ENCODE results near the gene SYNE2. TPM values are rescaled to one million over a fixed set of nuclear protein-coding genes. Genes with fewer than 3 reads are reported as not detected.
A peak's percentile ranks its signal among the peaks of the same experiment; 100 is the strongest.

The SYNE2 gene
- total RNA-seq, 1 experiment from 2014 or later: 25.9 TPM

GRCh38 chr14:64059454-64060198 lies 206.8 kb downstream of the SYNE2 start:
- Histone ChIP-seq H3K9ac (ENCODE audit: low read length) (no peak overlapping the region), H2AFZ (ENCODE audit: low read length) (no peak overlapping the region), H3K36me3 (ENCODE audit: insufficient read depth, low read length) (no peaks in the 10 kb centered on the region), H3K27me3 (ENCODE audit: low read length) (no peaks in the 10 kb centered on the region), H3K4me3 (ENCODE audit: low read length) (no peak overlapping the region), H3K27ac (ENCODE audit: low read length) (no peak overlapping the region), H3K9me2 (replicated peaks; ENCODE audit: insufficient read depth, low read length) (no peaks in the 10 kb centered on the region), H4K20me1 (ENCODE audit: insufficient read depth, low read depth, low read length) (no peaks in the 10 kb centered on the region), H3K79me2 (ENCODE audit: low read length) (no peaks in the 10 kb centered on the region), H3K9me3 (ENCODE audit: low read length) (no peaks in the 10 kb centered on the region), H3K4me2 (ENCODE audit: low read depth, low read length, poor library complexity, severe bottlenecking) (no peak overlapping the region), H3K4me1 (ENCODE audit: low read length) (peaks cover 29% of the 10 kb centered on the region)
- DNase-seq: no peak

DNA sequence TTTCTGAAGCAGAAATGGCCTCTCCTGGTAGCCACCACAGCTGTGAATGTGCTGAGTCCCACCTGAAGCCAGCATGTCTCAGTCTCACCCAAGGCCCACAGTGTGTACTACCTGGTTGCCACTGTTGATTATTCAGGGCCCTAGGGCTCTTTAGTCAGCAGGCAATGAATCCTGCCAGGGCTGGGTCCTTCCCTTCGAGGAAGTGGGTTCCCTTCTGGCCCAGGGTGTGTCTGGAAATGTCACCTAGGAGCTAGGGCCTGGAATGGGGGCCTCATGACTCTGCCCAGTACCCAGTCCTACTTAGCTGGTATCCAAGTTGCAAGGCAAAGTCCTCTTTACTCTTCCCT lies 207.4 kb downstream of the SYNE2 start:
- Histone ChIP-seq H3K4me1 (ENCODE audit: low read length) (peaks cover 29% of the 10 kb centered on the region), H4K20me1 (ENCODE audit: insufficient read depth, low read depth, low read length) (no peaks in the 10 kb centered on the region), H3K27ac (ENCODE audit: low read length) (no peak overlapping the region), H2AFZ (ENCODE audit: low read length) (no peak overlapping the region), H3K9ac (ENCODE audit: low read length) (no peak overlapping the region), H3K4me3 (ENCODE audit: low read length) (no peak overlapping the region), H3K27me3 (ENCODE audit: low read length) (no peaks in the 10 kb centered on the region), H3K79me2 (ENCODE audit: low read length) (no peaks in the 10 kb centered on the region), H3K9me2 (replicated peaks; ENCODE audit: insufficient read depth, low read length) (no peaks in the 10 kb centered on the region), H3K4me2 (ENCODE audit: low read depth, low read length, poor library complexity, severe bottlenecking) (no peak overlapping the region), H3K9me3 (ENCODE audit: low read length) (no peaks in the 10 kb centered on the region), H3K36me3 (ENCODE audit: insufficient read depth, low read length) (no peaks in the 10 kb centered on the region)
- DNase-seq: no peak

- peaks cover 29% of the 10 kb centered on the region for H3K4me1 ChIP-seq (ENCODE audit: low read length)
- no peaks in the 10 kb centered on the region for H3K9me2 ChIP-seq (replicated peaks; ENCODE audit: insufficient read depth, low read length)
- H2AFZ ChIP-seq (ENCODE audit: low read length): peak overlapping the region; percentile 17; the same call in 1 of the 2 replicates
- H4K20me1 ChIP-seq (ENCODE audit: insufficient read depth, low read depth, low read length): no peaks in the 10 kb centered on the region
- no peak overlapping the region for H3K4me3 ChIP-seq (ENCODE audit: low read length)
- no peaks in the 10 kb centered on the region for H3K36me3 ChIP-seq (ENCODE audit: insufficient read depth, low read length)
- H3K27ac ChIP-seq (ENCODE audit: low read length): no peak overlapping the region
- no peaks in the 10 kb centered on the region for H3K9me3 ChIP-seq (ENCODE audit: low read length)
- no peaks in the 10 kb centered on the region for H3K79me2 ChIP-seq (ENCODE audit: low read length)
- peak; percentile 93 for DNase-seq
- H3K9ac ChIP-seq (ENCODE audit: low read length): 0 out of 2 replicates have a peak overlapping the region, but pooled peaks have one; percentile 19
- peak overlapping the region; percentile 27 for H3K4me2 ChIP-seq (ENCODE audit: low read depth, low read length, poor library complexity, severe bottlenecking)
- H3K27me3 ChIP-seq (ENCODE audit: low read length): no peaks in the 10 kb centered on the region
Measured at GRCh38 chr14:64060648-64061096, 207.9 kb downstream of the SYNE2 start.

DNA sequence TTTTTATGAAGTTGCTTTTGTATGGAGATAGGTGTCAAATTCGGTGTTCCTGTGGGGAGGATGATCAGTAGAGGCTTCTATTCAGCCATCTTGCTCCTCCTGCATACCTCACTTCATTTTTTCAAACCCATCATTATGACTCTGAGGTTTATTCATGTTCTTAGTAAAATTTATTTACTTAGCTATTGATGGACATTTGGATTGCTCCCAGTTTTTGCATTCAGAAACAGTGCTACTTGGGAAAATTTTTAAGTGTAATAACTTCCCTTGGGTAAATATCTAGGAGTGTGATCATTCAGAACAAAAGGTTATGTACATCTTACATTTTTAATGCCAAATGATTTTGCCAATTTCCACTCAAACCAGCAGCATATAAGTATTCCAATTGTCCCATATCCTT lies 208.3 kb downstream of the SYNE2 start:
- no peaks in the 10 kb centered on the region for H3K79me2 ChIP-seq (ENCODE audit: low read length)
- peak overlapping the region; percentile 27 for H3K4me2 ChIP-seq (ENCODE audit: low read depth, low read length, poor library complexity, severe bottlenecking)
- no peak for DNase-seq

DNA sequence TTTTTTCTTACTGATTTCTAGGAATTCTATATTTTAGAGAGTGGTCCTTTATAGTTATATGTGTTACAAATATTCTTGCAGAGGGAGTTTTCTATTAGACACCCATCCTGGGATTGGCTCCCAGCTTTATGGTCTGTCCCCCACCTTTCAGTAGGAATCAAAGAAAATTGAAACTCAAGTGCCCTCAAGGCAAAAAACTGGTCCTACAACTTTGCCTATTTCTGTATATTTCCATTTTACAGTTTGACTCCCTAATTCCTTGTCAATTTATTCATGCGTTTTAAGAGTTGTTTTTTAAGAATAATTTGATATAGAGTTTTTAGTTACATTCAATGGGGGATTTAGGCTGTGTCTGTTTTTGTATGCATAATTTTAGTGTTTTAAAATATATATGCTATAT lies 208.9 kb downstream of the SYNE2 start:
- Histone ChIP-seq H3K4me1 (ENCODE audit: low read length) (peaks cover 29% of the 10 kb centered on the region), H2AFZ (ENCODE audit: low read length) (no peak overlapping the region), H3K79me2 (ENCODE audit: low read length) (no peaks in the 10 kb centered on the region), H3K4me2 (ENCODE audit: low read depth, low read length, poor library complexity, severe bottlenecking) (no peak overlapping the region), H4K20me1 (ENCODE audit: insufficient read depth, low read depth, low read length) (no peaks in the 10 kb centered on the region), H3K9me2 (replicated peaks; ENCODE audit: insufficient read depth, low read length) (no peaks in the 10 kb centered on the region), H3K27ac (ENCODE audit: low read length) (no peak overlapping the region), H3K27me3 (ENCODE audit: low read length) (no peaks in the 10 kb centered on the region), H3K36me3 (ENCODE audit: insufficient read depth, low read length) (no peaks in the 10 kb centered on the region), H3K4me3 (ENCODE audit: low read length) (no peak overlapping the region), H3K9me3 (ENCODE audit: low read length) (no peaks in the 10 kb centered on the region), H3K9ac (ENCODE audit: low read length) (no peak overlapping the region)
- no peak for DNase-seq

More for the DNA sequence above, 208.3 kb downstream of the SYNE2 start:
- H2AFZ ChIP-seq (ENCODE audit: low read length): peak overlapping the region; percentile 17; the same call in 1 of the 2 replicates
- H3K9ac ChIP-seq (ENCODE audit: low read length): 0 out of 2 replicates have a peak overlapping the region, but pooled peaks have one; percentile 19
- H3K27ac ChIP-seq (ENCODE audit: low read length): no peak overlapping the region
- no peaks in the 10 kb centered on the region for H3K36me3 ChIP-seq (ENCODE audit: insufficient read depth, low read length)
- H3K4me1 ChIP-seq (ENCODE audit: low read length): peaks cover 29% of the 10 kb centered on the region
- H3K4me3 ChIP-seq (ENCODE audit: low read length): no peak overlapping the region
- H3K27me3 ChIP-seq (ENCODE audit: low read length): no peaks in the 10 kb centered on the region
- H4K20me1 ChIP-seq (ENCODE audit: insufficient read depth, low read depth, low read length): no peaks in the 10 kb centered on the region
- no peaks in the 10 kb centered on the region for H3K9me2 ChIP-seq (replicated peaks; ENCODE audit: insufficient read depth, low read length)
- no peaks in the 10 kb centered on the region for H3K9me3 ChIP-seq (ENCODE audit: low read length)

DNA sequence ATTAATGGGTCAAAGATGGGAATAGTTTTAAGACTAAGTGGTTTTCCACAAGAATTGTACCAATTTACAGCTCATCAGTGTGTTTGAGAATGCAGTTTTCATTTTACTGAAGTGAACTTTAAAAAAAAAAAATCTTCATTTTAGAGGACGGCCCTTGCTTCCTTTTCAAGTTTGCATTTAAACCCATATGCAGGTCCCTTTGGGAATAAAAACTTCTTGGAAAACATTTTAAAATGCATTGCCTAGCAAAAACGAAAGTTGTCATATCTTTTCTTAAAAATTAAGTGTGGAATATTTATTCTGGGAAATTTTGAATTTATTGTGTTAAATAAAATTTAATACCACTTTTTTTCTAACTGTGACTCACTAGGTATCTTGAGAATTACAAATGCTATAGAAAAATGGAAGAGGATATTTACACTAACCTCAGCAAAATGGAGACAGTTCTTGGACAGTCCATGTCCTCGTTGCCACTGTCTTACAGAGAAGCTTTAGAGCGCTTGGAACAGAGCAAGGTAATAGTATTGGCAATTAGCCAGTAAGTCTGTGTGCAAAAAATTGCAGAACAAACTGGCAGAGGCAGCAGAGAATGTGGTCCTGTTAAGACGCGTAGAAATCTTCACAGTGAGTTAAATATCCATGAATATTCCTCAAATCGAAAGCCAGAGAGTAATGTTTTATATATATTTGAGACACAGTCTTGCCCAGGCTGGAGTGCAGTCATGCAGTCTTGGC lies 209.7 kb downstream of the SYNE2 start:
- no peak overlapping the region for H2AFZ ChIP-seq (ENCODE audit: low read length)
- H3K9me3 ChIP-seq (ENCODE audit: low read length): no peaks in the 10 kb centered on the region
- H3K36me3 ChIP-seq (ENCODE audit: insufficient read depth, low read length): no peaks in the 10 kb centered on the region

GRCh38 chr14:64064447-64064846 lies 211.6 kb downstream of the SYNE2 start:
- Histone ChIP-seq H3K27me3 (ENCODE audit: low read length) (no peaks in the 10 kb centered on the region), H3K9ac (ENCODE audit: low read length) (no peak overlapping the region), H3K4me3 (ENCODE audit: low read length) (no peak overlapping the region), H3K9me2 (replicated peaks; ENCODE audit: insufficient read depth, low read length) (no peaks in the 10 kb centered on the region), H3K4me2 (ENCODE audit: low read depth, low read length, poor library complexity, severe bottlenecking) (no peak overlapping the region), H3K4me1 (ENCODE audit: low read length) (peaks cover 18% of the 10 kb centered on the region), H2AFZ (ENCODE audit: low read length) (no peak overlapping the region), H3K27ac (ENCODE audit: low read length) (no peak overlapping the region), H4K20me1 (ENCODE audit: insufficient read depth, low read depth, low read length) (no peaks in the 10 kb centered on the region), H3K9me3 (ENCODE audit: low read length) (no peaks in the 10 kb centered on the region), H3K79me2 (ENCODE audit: low read length) (no peaks in the 10 kb centered on the region), H3K36me3 (ENCODE audit: insufficient read depth, low read length) (no peaks in the 10 kb centered on the region)
- DNase-seq: no peak

More for the DNA sequence above, 209.7 kb downstream of the SYNE2 start:
- Histone ChIP-seq H3K9me2 (replicated peaks; ENCODE audit: insufficient read depth, low read length) (no peaks in the 10 kb centered on the region), H4K20me1 (ENCODE audit: insufficient read depth, low read depth, low read length) (no peaks in the 10 kb centered on the region), H3K4me2 (ENCODE audit: low read depth, low read length, poor library complexity, severe bottlenecking) (no peak overlapping the region), H3K4me3 (ENCODE audit: low read length) (no peak overlapping the region), H3K27me3 (ENCODE audit: low read length) (no peaks in the 10 kb centered on the region), H3K9ac (ENCODE audit: low read length) (no peak overlapping the region), H3K27ac (ENCODE audit: low read length) (no peak overlapping the region), H3K4me1 (ENCODE audit: low read length) (peaks cover 27% of the 10 kb centered on the region), H3K79me2 (ENCODE audit: low read length) (no peaks in the 10 kb centered on the region)
- DNase-seq: no peak

DNA sequence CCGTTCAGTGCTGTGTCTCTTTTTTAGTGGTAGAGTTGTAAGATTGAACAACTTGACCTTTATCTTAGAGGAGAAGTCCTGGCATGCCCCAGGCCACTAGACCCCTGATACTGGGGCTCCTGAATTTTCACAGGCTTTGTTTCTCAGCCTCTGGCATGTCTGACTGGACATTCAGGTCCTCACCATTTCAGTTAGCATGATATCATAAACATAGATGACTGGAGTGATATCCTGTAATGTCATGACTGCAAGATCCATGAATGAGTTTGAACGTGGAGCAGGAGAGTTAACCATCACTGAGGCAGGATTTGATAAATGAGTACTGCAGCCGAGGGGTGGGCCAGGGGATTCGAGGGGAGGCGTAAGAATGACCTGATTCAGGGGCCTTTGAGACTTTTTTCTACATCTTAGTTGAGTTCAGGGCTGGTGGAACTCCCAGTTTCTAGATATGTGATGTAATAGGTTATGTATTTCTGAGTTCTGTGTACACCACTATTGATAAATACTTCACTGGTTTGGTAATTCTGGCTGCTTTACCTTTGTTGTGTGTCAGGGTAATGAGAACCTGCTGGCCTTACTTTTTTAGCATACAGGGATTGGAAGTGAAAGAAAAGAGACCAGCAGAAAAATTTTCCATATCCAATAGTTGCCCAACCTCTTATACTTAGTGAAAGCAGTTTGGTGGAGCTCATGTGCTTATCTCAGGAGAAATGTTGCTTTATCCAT lies 217.0 kb downstream of the SYNE2 start:
- H3K9ac ChIP-seq (ENCODE audit: low read length): no peak overlapping the region
- no peaks in the 10 kb centered on the region for H4K20me1 ChIP-seq (ENCODE audit: insufficient read depth, low read depth, low read length)
- no peaks in the 10 kb centered on the region for H3K9me3 ChIP-seq (ENCODE audit: low read length)
- H3K4me3 ChIP-seq (ENCODE audit: low read length): no peak overlapping the region
- H3K36me3 ChIP-seq (ENCODE audit: insufficient read depth, low read length): no peaks in the 10 kb centered on the region
- H3K27ac ChIP-seq (ENCODE audit: low read length): no peak overlapping the region
- H2AFZ ChIP-seq (ENCODE audit: low read length): no peak overlapping the region
- no peak for DNase-seq
- H3K27me3 ChIP-seq (ENCODE audit: low read length): no peaks in the 10 kb centered on the region
- no peaks in the 10 kb centered on the region for H3K9me2 ChIP-seq (replicated peaks; ENCODE audit: insufficient read depth, low read length)
- H3K4me1 ChIP-seq (ENCODE audit: low read length): no peaks in the 10 kb centered on the region
- H3K79me2 ChIP-seq (ENCODE audit: low read length): no peaks in the 10 kb centered on the region
- H3K4me2 ChIP-seq (ENCODE audit: low read depth, low read length, poor library complexity, severe bottlenecking): no peak overlapping the region
